T-helper 2 cell treated with Interferon-gamma antibody and Interleukin-4, amounts not matched to agents 5 μg/mL and 100 μg/mL, for 36 hours (primary cell): ENCODE measurements around the gene MAPK10.
"Not testable (repeated sequence)": the region's sequence is repeated elsewhere in the genome, so short reads cannot be mapped to it uniquely, and the experiment has no call there.

Source experiments
- DNase-seq: peaks from one replicate; pipeline ENCODE4 v3.0.0; 2021; ENCODE audit warnings: low spot score
- H3K27ac Mint-ChIP-seq: one replicate; pipeline ENCODE4 v1.8.0; 2021; ENCODE audit warnings: mild to moderate bottlenecking, mixed read lengths
- H3K27me3 Mint-ChIP-seq: one replicate; pipeline ENCODE4 v1.8.0; 2021; ENCODE audit warnings: low read depth, mixed read lengths
- H3K36me3 Mint-ChIP-seq: one replicate; pipeline ENCODE4 v1.8.0; 2021; ENCODE audit warnings: low read depth, mixed read lengths
- H3K4me1 Mint-ChIP-seq: one replicate; pipeline ENCODE4 v1.8.0; 2021; ENCODE audit warnings: low read depth, mixed read lengths
- H3K4me3 Mint-ChIP-seq: one replicate; pipeline ENCODE4 v1.8.0; 2022; ENCODE audit warnings: mild to moderate bottlenecking, moderate library complexity, mixed read lengths
- H3K9me3 Mint-ChIP-seq: one replicate; pipeline ENCODE4 v1.8.0; 2021; ENCODE audit warnings: mixed read lengths

MAPK10 gene

DNA sequence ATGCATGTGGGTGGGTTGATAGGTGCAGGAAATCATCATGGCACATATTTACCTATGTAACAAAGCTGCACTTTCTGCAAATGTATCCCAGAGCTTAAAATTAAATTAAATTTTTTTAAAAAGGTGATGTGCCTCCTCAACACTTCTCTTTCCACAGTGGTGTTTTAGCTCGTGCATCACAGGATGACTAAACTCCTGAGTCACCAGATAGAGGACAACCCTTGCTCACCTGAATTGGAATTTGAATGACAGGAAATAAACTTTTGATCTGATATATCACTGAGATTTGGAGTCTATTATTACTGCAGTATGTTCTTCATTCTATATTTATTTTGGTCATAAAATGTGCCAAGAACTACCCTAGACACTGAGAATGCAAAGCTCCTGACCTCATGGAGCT lies 185.3 kb downstream of the MAPK10 start:
- Mint-ChIP-seq H3K9me3 (peaks cover 4% of the 10 kb centered on the region), H3K27ac (no peak overlapping the region), H3K4me3 (no peak overlapping the region), H3K4me1 (no peaks in the 10 kb centered on the region), H3K36me3 (no peaks in the 10 kb centered on the region), H3K27me3 (no peaks in the 10 kb centered on the region)
- DNase-seq = no peak

GRCh38 chr4:86168335-86168734 lies 191.5 kb downstream of the MAPK10 start:
- not testable (repeated sequence) for DNase-seq

DNA sequence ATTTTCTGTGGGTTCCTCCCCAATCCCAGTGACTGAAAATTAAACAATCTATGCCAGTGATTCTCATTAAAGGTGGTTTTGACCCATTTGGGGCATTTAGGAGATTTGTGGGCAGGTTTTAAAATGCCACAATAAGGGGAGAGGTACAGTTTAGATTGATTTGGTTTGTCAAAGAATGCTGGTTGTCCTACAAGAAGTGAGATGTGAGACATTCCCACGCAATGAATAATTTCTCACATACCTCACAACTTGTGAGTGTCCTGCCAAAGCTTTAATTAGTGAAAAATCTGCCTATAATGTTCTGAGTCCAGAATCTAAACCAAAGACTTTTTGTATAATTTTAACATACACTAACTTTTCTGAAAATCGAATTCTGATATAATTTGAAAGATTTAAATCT lies 199.4 kb downstream of the MAPK10 start:
- H3K27ac Mint-ChIP-seq = no peak overlapping the region
- no peaks in the 10 kb centered on the region for H3K27me3 Mint-ChIP-seq
- no peaks in the 10 kb centered on the region for H3K9me3 Mint-ChIP-seq
- H3K4me1 Mint-ChIP-seq = no peaks in the 10 kb centered on the region
- no peaks in the 10 kb centered on the region for H3K36me3 Mint-ChIP-seq
- no peak overlapping the region for H3K4me3 Mint-ChIP-seq
- no peak for DNase-seq

More at GRCh38 chr4:86168335-86168734, 191.5 kb downstream of the MAPK10 start:
- H3K4me1 Mint-ChIP-seq, H3K4me3 Mint-ChIP-seq, H3K36me3 Mint-ChIP-seq, H3K27me3 Mint-ChIP-seq, H3K27ac Mint-ChIP-seq, H3K9me3 Mint-ChIP-seq: not testable (repeated sequence)

- Mint-ChIP-seq H3K27ac (no peak overlapping the region), H3K36me3 (no peaks in the 10 kb centered on the region), H3K9me3 (no peaks in the 10 kb centered on the region), H3K4me1 (no peaks in the 10 kb centered on the region), H3K27me3 (no peaks in the 10 kb centered on the region), H3K4me3 (no peak overlapping the region)
- no peak for DNase-seq
Observed at GRCh38 chr4:86159216-86159615, 200.6 kb downstream of the MAPK10 start.

GRCh38 chr4:86156531-86156930 lies 203.3 kb downstream of the MAPK10 start:
- no peak overlapping the region for H3K4me3 Mint-ChIP-seq
- no peaks in the 10 kb centered on the region for H3K36me3 Mint-ChIP-seq
- H3K4me1 Mint-ChIP-seq = no peaks in the 10 kb centered on the region
- H3K9me3 Mint-ChIP-seq = no peaks in the 10 kb centered on the region
- no peak for DNase-seq
- H3K27ac Mint-ChIP-seq = no peak overlapping the region
- H3K27me3 Mint-ChIP-seq = no peaks in the 10 kb centered on the region

DNA sequence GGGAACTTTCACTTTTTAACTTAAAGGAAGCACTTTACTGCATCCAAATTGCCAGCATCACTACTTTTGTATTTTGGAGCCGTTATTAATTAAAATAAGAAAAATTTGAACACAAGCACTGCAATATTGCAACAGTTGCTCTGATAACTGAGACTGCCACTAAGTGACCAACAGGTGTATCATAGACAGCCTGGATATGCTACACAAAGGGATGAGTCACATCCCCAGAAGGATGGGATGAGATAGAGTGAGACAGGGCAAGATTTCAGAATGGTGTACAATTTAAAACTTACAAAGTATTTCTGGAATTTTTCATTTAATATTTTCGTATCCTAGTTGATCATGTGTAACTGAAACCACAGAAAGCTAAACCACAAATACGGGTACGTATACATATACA lies 204.1 kb downstream of the MAPK10 start:
- no peak for DNase-seq
- Mint-ChIP-seq H3K36me3 (no peaks in the 10 kb centered on the region), H3K4me3 (no peak overlapping the region), H3K27ac (no peak overlapping the region), H3K27me3 (no peaks in the 10 kb centered on the region), H3K4me1 (no peaks in the 10 kb centered on the region), H3K9me3 (no peaks in the 10 kb centered on the region)

DNA sequence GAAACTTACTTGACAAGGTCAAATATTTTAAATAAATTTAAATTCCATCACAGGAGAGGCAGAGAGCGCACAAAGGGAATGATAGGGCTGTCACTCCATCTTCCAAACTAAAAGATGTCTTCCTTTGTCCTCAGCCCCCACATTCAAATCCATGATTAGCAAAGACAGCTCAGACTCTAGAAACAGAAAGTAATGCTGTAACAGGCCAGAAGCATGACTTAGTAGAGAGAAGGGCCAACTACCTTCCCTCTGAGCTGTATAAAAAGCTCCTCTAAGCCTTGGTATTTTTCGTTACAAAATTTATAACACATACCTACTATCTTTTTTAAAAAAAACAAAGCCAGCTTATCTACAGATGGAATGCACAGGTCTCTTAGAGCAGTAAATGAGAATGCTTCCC lies 207.4 kb downstream of the MAPK10 start:
- Mint-ChIP-seq H3K4me3 (no peak overlapping the region), H3K36me3 (no peaks in the 10 kb centered on the region), H3K4me1 (no peaks in the 10 kb centered on the region), H3K27me3 (no peaks in the 10 kb centered on the region), H3K27ac (no peak overlapping the region), H3K9me3 (no peaks in the 10 kb centered on the region)
- no peak for DNase-seq

DNA sequence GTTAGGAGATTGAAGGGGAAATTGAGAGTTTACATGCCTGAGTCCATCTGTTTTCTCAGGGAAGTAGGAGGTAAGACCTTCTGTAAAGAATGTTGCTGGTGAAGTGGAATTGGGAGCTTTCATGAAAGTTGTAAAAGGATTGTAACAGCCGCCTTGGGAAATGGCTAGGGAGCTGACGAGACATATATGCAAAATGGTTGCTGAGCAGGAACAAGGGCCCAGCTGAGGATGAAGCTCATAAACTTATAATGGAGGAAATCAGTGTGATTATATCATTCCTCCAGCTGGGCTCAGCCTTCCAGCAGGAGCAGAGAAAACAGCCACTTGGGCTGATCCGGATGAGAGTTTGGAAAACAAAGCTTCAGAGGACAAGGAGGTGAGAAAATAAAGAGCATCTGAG lies 208.7 kb downstream of the MAPK10 start:
- H3K9me3 Mint-ChIP-seq = no peaks in the 10 kb centered on the region
- DNase-seq = no peak
- no peaks in the 10 kb centered on the region for H3K27me3 Mint-ChIP-seq
- H3K36me3 Mint-ChIP-seq = no peaks in the 10 kb centered on the region
- H3K4me3 Mint-ChIP-seq = no peak overlapping the region
- H3K27ac Mint-ChIP-seq = no peak overlapping the region
- no peaks in the 10 kb centered on the region for H3K4me1 Mint-ChIP-seq

DNA sequence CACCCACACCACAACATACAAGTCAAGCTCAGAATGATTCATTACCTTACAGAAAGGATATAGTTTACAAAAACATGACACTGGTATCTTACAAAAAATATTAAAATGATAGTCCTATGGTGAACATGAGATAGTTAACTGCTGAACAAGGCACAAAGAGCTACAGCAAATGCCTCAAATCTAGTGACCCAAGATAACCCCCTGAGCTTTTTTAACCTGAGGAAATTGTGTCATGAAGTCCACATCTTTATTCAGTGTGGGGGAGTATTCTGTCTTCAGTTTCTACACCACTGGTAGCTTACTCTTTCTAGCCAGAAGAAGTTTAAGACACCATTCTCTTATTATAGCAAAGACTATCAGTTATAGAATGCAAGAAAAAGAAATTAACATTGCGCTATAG lies 218.7 kb downstream of the MAPK10 start:
- Mint-ChIP-seq H3K4me1 (no peaks in the 10 kb centered on the region), H3K9me3 (no peaks in the 10 kb centered on the region), H3K4me3 (no peak overlapping the region), H3K27ac (no peak overlapping the region), H3K27me3 (no peaks in the 10 kb centered on the region), H3K36me3 (no peaks in the 10 kb centered on the region)
- no peak for DNase-seq

DNA sequence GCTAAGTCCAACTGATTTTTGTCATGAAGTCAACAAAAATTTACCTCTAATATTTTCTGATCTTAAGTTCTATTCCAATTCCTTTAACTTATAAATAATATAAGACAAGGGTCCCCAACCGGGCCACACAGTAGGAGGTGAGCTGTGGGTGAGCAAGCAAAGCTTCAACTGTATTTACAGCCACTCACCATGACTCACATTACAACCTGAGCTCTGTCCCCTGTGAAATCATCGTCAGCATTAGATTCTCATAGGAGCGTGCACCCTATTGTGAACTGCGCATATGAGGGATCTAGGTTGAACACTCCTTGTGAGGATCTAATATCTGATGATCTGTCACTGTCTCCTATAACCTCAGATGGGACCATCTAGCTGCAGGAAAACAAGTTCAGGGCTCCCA lies 227.4 kb downstream of the MAPK10 start:
- Mint-ChIP-seq H3K27me3 (no peaks in the 10 kb centered on the region), H3K9me3 (no peaks in the 10 kb centered on the region), H3K4me1 (no peaks in the 10 kb centered on the region), H3K36me3 (no peaks in the 10 kb centered on the region), H3K4me3 (no peak overlapping the region), H3K27ac (no peak overlapping the region)
- DNase-seq = no peak

- DNase-seq = no peak
- no peaks in the 10 kb centered on the region for H3K9me3 Mint-ChIP-seq
- H3K27ac Mint-ChIP-seq = no peak overlapping the region
- H3K36me3 Mint-ChIP-seq = no peaks in the 10 kb centered on the region
- no peak overlapping the region for H3K4me3 Mint-ChIP-seq
- H3K27me3 Mint-ChIP-seq = no peaks in the 10 kb centered on the region
- no peaks in the 10 kb centered on the region for H3K4me1 Mint-ChIP-seq
Observed at GRCh38 chr4:86131456-86131855, 228.4 kb downstream of the MAPK10 start.

DNA sequence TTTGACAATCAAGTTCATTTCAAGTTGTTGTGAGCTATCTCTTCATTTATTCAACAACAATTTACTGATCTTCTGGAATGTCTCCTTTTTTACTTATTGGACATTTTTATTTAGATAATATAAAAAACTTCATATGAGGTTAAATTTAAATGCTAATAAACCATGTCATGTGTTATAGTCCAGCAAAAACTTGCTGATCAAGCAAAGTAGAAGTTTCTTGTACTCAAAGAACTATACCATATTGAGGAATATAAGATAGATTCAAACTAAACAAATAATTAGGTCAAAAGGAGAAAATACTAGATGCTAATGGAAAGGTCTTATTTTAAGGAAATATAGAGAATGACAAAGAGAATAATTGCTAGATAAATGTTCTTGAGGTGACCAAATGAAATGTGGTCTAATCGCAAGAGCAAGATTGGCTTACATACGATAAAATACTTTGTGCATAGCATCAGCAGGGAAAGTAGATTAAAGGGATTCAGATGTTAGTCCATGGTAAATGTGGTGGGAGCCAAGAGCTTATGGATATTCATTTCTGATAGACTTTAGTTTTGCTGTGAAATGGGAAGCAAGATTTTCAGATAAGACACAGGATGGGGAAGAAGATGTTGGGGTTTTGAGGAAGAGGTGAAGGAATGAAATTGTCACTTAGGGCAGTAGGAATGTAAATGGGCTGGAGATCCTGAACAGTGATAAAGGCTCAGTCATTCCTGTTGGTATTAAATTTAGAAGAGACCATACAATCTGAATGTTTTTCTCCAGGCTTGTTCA lies 229.5 kb downstream of the MAPK10 start:
- Mint-ChIP-seq H3K36me3 (no peaks in the 10 kb centered on the region), H3K4me1 (no peaks in the 10 kb centered on the region), H3K27me3 (no peaks in the 10 kb centered on the region), H3K27ac (no peak overlapping the region), H3K4me3 (no peak overlapping the region), H3K9me3 (no peaks in the 10 kb centered on the region)
- no peak for DNase-seq

GRCh38 chr4:86129546-86129945 lies 230.3 kb downstream of the MAPK10 start:
- Mint-ChIP-seq H3K9me3 (no peaks in the 10 kb centered on the region), H3K4me1 (no peaks in the 10 kb centered on the region), H3K4me3 (no peak overlapping the region), H3K27me3 (no peaks in the 10 kb centered on the region), H3K36me3 (no peaks in the 10 kb centered on the region), H3K27ac (no peak overlapping the region)
- no peak for DNase-seq

GRCh38 chr4:86122404-86122803 lies 237.4 kb downstream of the MAPK10 start:
- H3K27ac Mint-ChIP-seq = no peak overlapping the region

GRCh38 chr4:86118711-86119110 lies 241.1 kb downstream of the MAPK10 start:
- H3K4me1 Mint-ChIP-seq = no peaks in the 10 kb centered on the region
- H3K9me3 Mint-ChIP-seq = peaks cover 3% of the 10 kb centered on the region
- DNase-seq = no peak
- no peak overlapping the region for H3K27ac Mint-ChIP-seq
- H3K36me3 Mint-ChIP-seq = no peaks in the 10 kb centered on the region
- H3K27me3 Mint-ChIP-seq = no peaks in the 10 kb centered on the region
- no peak overlapping the region for H3K4me3 Mint-ChIP-seq

More at GRCh38 chr4:86122404-86122803, 237.4 kb downstream of the MAPK10 start:
- no peak for DNase-seq
- Mint-ChIP-seq H3K36me3 (no peaks in the 10 kb centered on the region), H3K4me1 (no peaks in the 10 kb centered on the region), H3K27me3 (no peaks in the 10 kb centered on the region), H3K4me3 (no peak overlapping the region), H3K9me3 (no peaks in the 10 kb centered on the region)
